GM19239 (cell line): ENCODE results near the gene SYCN.
"Not testable (repeated sequence)": the region's sequence is repeated elsewhere in the genome, so short reads cannot be mapped to it uniquely, and the experiment has no call there.

Experiments used
- DNase-seq: peaks from one replicate; pipeline ENCODE4 v3.0.0; 2011; ENCODE audit warnings: low spot score; ENCODE audit not compliant: insufficient read length
- FAIRE-seq: peaks from 2 replicates; lab custom pipeline; 2011; peaks lifted over from hg19 to GRCh38; lab: Jason Lieb, UNC

SYCN gene

GRCh38 chr19:39203372-39204341, at the start of gene SYCN:
Gene SYCN, minus strand, starts transcription at chr19:39204263. Its CDS starts 9 bp downstream, at chr19:39204254.
- FAIRE-seq (no peak), DNase-seq (no peak)

- FAIRE-seq, result no peak
Observed at GRCh38 chr19:39253374-39254149, 49.5 kb upstream of the SYCN start.

GRCh38 chr19:39252458-39252857, 48.4 kb upstream of the SYCN start:
- DNase-seq, result no peak

More at GRCh38 chr19:39253374-39254149, 49.5 kb upstream of the SYCN start:
- DNase-seq, result no peak

GRCh38 chr19:39251846-39252245, 47.8 kb upstream of the SYCN start:
- no peak for DNase-seq
- no peak for FAIRE-seq

More at GRCh38 chr19:39252458-39252857, 48.4 kb upstream of the SYCN start:
- no peak for FAIRE-seq

GRCh38 chr19:39251081-39251480, 47.0 kb upstream of the SYCN start:
- FAIRE-seq, result no peak

GRCh38 chr19:39248806-39249205, 44.7 kb upstream of the SYCN start, which contains the start of gene IFNL4:
Gene IFNL4, minus strand, starts transcription at chr19:39248856.
- no peak for DNase-seq
- no peak for FAIRE-seq

More at GRCh38 chr19:39251081-39251480, 47.0 kb upstream of the SYCN start:
- no peak for DNase-seq

GRCh38 chr19:39247701-39248664, 43.9 kb upstream of the SYCN start:
- FAIRE-seq (no peak), DNase-seq (no peak)

- FAIRE-seq (no peak), DNase-seq (no peak)
Observed at GRCh38 chr19:39246951-39247669, 43.0 kb upstream of the SYCN start.

GRCh38 chr19:39245166-39245565, 41.1 kb upstream of the SYCN start:
- DNase-seq, FAIRE-seq: not testable (repeated sequence)

GRCh38 chr19:39244410-39245100, 40.5 kb upstream of the SYCN start, which contains the start of gene IFNL3:
Gene IFNL3, minus strand, starts transcription at chr19:39245006. Its CDS starts 39 bp downstream, at chr19:39244967.
- not testable (repeated sequence) for DNase-seq, FAIRE-seq

- not testable (repeated sequence) for FAIRE-seq
Observed at GRCh38 chr19:39243741-39244140, 39.7 kb upstream of the SYCN start.

GRCh38 chr19:39240421-39240820, 36.4 kb upstream of the SYCN start:
- DNase-seq (no peak), FAIRE-seq (no peak)

More at GRCh38 chr19:39243741-39244140, 39.7 kb upstream of the SYCN start:
- not testable (repeated sequence) for DNase-seq

- FAIRE-seq (no peak), DNase-seq (no peak)
Observed at GRCh38 chr19:39238944-39239343, 34.9 kb upstream of the SYCN start.

- DNase-seq (no peak), FAIRE-seq (no peak)
Observed at GRCh38 chr19:39238209-39238608, 34.1 kb upstream of the SYCN start.

GRCh38 chr19:39237200-39238184, 33.4 kb upstream of the SYCN start:
- peak; percentile 91 for FAIRE-seq
- peak; percentile 52 for DNase-seq

- no peak for FAIRE-seq
- DNase-seq, result no peak
Observed at GRCh38 chr19:39236527-39236926, 32.5 kb upstream of the SYCN start.

GRCh38 chr19:39232708-39233107, 28.6 kb upstream of the SYCN start:
- no peak for FAIRE-seq
- no peak for DNase-seq
